Urothelium cell line (cell line): ENCODE measurements around the gene NACC2.
"Not testable (repeated sequence)": the region's sequence is repeated elsewhere in the genome, so short reads cannot be mapped to it uniquely, and the experiment has no call there.

Experiments
- DNase-seq: peaks from one replicate; pipeline ENCODE4 v3.0.0; 2011; ENCODE audit warnings: low spot score, mixed read lengths
- FAIRE-seq: peaks from 2 replicates; lab custom pipeline; 2011; peaks lifted over from hg19 to GRCh38; lab: Jason Lieb, UNC

The NACC2 gene

DNA sequence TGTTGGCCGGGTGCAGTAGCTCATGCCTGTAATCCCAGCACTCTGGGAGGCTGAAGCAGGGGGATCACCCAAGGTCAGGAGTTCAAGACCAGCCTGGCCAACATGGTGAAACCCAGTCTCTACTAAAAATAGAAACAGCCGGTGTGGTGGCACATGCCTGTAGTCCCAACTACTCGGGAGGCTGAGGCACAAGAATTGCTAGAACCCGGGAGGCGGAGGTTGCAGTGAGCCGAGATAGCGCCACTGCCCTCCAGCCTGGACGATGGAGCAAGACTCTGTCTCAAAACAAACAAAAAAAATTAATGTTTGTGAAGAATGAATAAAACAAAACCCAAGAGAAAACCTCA, 68.2 kb downstream of the NACC2 start:
- not testable (repeated sequence) for FAIRE-seq, DNase-seq

DNA sequence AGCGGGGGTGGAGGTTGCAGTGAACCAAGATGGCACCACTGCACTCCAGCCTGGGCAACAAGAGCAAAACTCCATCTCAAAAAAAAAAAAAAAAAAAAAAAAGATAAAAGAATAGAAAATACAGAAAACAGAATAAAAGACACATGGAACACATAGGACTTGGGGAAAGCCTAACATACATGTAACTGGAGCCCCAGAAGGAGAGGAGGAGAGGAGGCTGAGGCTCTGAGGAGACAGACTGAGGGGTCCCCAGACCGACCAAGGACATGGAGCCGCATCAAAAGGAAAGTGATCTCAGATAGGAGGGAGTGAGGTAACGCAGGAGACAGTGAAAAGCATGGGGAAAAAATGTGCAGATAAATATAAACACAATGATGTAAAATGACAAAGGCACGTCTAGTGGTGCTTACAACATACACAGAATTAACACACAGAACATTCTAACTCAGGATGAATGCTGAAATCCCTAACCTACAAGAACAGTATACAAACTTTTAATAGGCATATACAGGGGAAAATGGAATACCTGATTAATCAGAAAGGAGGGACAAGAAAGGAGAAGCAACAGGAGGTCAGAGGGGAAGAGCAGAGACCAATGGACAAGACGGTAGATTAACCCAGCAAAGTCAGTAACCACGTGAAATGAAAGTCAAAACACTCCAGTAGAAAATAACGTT, 68.7 kb downstream of the NACC2 start:
- DNase-seq: no peak
- FAIRE-seq: no peak

DNA sequence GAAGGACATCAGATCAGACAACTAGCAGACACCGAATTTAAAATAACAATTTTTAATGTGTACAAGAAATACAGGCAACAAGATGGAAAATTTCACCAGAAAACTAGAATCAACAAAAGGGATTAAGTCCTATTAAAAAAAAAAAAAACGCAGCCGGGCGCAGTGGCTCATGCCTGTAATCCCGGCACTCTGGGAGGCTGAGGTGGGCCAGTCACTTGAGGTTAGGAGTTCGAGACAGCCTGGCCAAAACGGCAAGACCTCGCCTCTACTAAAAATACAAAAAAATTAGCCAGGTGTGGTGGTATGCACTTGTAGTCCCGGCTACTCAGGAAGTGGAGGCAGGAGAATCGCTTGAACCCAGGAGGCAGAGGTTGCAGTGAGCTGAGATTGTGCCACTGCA, 69.6 kb downstream of the NACC2 start:
- DNase-seq: no peak
- no peak for FAIRE-seq

DNA sequence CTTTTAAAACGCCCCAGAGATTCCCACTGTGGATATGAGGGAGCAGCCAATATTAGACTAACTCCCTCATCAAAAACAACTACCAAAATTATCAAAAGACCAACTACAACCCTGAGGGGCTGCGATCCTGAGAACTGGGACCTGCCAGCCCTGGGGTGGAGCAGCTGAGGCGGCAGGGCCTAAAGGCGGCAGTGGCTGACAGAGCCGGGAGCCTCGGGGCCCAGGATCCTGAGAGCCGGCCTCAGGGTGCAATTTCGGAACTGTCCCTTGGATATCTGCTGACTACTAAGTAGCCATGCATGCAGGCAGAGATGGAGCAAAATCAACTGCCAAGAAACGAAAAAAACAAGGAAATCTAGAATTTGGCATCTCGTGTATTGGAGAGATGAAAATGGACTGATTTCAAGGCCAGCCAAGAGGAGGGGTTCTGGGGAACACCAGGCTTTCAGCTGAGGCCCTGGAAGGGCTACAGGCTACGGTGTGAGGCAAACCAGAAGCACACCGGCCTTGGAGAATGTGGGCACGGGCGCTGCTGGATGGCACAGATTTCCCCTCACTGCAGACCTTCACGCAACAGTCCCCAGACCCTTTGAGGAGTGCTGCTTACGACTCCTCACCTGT, 70.3 kb downstream of the NACC2 start:
- no peak for FAIRE-seq
- DNase-seq: no peak

DNA sequence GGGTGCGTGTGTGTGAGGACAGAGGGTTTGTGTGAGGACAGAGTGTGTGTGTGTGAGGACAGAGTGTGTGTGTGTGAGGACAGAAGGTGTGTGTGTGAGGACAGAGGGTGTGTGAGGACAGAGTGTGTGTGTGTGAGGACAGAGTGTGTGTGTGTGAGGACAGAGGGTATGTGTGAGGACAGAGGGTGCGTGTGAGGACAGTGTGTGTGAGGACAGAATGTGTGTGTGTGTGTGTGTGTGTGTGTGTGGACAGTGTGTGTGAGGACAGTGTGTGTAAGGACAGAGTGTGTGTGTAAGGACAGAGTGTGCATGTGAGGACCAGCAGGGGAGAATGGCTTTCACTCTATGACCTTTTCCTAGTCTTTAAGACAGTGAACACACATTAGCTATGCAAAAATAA, 70.8 kb downstream of the NACC2 start:
- FAIRE-seq: peak; percentile 78

DNA sequence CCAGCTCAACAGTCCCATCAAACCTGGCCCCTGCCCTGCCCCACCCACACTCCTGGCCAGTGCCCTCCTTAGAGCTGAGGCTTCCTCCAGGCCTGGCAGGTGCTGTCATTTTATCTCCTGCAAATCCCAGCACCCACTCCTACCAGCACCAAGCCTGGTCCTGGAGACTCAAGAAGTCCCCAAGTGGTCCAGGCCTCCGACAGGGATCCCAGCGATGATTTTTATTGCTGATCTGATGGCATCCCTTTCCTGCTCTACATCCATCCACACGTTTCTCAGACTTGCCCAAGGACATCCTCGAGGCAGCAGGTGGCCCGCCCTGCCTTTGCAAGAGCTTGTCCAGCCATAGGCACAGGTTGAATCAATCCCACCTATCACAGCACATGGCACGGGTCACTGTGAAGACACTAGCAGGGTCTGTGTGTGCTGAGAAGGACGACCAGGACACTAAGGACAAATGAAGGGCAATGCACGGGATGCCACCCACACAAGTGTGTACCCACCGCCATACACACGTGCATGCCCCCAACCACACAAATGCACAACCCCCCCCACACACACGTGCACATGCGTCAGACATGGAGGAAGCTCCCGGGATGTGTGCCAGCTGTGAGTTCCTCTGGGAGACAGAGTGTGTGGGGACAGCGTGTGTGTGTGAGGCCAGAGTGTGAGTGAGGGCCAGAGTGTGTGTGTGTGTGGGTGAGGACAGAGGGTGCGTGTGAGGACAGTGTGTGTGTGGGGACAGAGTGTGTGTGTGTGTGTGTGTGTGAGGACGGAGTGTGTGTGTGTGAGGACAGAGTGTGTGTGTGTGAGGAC, 71.5 kb downstream of the NACC2 start:
- FAIRE-seq: no peak

More for the DNA sequence above, 70.8 kb downstream of the NACC2 start:
- no peak for DNase-seq

DNA sequence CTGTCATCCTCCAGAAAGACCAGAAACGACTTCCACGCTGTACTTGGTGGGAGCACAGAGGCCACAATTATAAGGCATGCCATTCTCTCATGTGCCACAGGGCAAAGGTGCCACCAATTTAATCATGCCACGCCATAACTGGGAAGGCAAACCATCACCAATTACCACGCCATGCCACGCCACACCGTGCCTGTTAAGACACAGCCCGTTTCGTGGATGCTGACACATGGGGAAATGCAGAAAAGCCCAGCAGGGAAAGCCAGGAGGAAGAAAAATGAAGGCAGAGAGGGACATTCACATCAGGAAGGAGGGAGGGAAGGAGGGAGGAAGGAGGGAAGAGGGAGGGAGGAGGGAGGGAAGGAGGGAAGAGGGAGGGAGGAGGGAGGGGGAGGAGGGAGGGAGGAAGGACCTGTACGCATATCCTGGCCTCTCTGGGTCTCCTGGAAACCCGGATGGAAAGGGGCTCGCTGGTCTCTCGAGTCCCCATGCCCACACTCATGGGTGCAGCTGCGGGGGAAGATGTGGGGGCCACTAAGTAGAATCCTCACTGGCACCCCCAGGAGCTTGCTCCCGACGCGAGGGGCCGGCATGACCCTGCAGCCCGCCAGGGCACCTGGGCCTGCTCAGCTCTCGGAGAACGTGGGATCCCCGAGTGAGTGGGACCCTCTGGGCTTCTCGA, 72.2 kb downstream of the NACC2 start:
- FAIRE-seq: no peak
- DNase-seq: no peak

More for the DNA sequence above, 71.5 kb downstream of the NACC2 start:
- DNase-seq: no peak

DNA sequence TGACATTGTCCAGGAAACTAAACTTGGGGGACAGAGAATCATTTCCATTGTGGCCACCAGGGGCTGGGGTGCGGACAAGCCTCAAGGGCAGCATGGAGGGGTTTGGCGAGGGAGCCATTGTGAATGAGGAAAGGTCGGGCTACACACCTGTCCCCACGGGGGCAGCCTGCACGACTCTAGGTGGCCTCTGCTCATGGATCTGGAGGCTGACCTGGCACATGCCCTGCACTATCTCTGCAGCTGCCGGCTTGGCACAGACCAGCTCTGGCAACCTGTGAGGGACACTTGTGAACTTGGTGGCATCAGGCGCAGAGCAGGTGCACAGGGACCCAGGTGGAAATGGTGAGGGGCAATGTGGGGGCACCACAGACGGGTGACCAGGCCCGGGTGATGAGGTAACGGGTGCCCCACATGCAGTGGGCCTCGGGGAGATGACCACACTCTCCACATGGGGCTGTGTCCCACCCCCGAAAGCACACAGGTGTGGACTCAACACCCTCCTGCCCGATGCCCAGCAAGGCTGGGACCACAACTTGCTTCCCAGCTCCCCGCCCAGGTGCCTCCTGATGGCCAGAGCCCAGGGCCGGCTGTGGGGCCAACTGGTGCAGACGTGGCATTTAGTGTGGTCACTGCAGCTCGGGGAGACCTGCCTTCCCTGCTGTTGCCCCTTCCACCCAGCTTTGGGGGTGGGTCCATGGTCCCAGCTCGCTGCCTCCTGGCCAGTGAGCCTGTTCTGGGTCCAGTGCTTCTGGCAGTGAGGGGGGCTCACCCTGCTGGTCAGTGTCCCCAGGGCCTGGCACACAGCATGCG, 73.0 kb downstream of the NACC2 start:
- DNase-seq (no peak), FAIRE-seq (no peak)

DNA sequence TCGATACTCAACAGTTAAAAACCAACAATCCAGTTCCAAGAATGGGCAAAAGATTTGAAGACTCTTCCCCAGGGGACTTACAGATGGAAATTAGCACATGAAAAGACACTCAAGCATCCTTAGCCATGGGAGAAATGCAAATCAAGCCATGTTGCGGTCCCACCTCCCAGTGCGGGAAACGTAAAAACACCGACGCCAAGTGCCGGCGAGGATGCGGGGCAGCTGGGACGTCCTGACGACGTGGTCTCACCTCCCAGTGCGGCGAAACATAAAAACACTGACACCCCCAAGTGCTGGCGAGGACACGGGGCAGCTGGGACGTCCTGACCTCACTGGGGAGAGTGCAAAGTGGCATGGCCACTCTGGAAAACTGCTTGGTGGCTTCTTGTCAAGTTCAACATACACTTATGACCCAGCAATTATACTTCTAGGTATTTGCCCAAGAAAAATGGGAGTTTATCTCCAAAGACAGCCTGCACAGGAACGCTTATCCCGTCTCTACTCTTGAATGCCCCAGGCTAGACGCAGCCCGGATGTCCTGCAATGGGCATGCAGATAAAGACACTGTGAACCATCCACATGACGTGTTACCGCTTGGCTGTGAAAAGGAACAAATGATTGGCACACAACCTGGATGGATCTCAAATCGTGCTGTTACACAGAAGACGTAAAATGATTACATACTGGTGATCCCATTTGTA, 73.8 kb downstream of the NACC2 start:
- no peak for DNase-seq
- no peak for FAIRE-seq

DNA sequence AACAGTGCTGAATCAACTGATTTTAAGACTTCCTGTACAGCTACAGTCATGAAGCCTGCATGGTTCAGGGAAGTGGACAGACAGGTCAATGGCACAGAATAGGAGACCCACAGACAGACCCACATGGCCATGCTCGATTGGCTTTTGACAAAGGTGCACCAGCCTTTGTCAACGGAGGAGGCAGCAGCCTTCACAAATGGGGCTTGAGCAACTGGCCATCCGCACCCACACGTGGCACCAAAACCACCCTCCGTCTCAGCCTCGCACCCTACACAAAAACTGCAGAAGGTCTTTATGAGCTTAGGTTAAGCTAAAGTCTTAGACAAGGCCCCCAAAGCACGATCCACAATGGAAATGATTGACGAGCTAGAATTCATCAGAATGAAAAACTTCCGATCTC, 74.4 kb downstream of the NACC2 start:
- DNase-seq (no peak), FAIRE-seq (no peak)

DNA sequence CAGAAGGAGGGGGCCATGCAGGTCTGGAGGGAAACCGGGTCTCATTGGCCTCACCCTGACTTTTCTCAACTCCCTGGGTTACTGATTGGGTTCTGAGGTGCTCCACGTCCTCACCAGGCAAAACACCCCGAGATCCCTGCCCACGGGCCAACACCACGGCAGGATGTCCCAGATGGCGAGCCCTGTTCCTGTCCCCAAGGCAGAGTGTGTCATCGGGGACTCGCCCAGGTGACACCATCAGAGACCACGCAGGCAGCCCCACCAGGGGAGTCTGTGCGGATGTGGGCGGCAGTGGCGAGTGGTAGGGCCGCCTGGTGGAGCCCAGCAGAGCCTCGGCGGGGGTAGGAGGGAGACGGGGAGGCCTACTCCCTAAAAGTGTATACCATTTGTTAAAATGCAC, 74.9 kb downstream of the NACC2 start:
- DNase-seq (no peak), FAIRE-seq (no peak)

DNA sequence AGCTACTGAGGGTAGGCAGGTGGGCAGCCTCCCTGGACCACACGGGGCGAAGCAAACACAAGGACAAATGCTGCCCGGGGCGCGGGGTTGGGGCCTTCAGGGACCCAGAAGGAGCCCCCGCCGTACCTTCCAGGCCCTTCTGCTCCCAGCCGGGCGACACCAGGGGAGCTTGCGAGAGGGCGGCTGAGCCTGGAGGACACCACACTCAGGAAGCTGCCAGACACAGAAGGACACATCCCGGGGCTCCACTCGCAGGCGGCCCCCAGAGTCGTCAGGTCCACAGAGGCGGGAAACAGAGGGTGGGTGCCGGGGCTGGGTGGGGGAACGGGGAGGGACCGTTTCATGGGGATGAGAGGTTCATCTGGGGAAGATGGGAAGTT, 75.4 kb downstream of the NACC2 start:
- DNase-seq: no peak
- FAIRE-seq: no peak

DNA sequence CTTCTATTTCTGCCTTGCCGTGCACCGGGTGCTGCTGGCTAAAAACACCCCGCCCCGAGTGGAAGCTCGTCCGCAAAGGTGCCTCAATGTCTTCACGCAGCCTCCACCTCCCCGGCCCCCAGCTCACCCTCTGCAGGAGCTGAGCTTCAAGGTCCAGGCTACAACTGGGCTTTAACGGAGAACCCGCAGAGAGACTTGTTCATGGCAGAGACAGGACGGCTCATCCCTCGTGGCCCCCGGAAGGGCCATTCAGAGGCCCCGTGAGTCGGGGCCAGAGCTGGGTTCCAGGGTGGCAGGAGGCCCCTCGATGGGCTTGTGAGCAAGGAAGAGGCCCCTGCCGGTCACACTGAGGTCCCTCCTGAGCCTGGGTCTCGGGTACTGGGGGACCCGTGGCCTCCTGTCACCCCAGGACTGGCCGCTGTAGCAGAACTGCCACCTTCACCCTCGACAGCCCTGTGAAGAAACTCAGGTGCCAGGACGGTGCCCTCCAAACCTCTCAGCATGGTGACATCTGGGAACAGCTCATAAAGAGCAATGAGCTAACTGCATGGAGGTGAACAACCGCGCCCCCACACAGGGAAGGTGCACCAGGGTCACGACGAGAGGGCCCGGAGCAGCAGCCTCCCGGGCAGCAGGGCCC, 75.9 kb downstream of the NACC2 start:
- FAIRE-seq (no peak), DNase-seq (no peak)

DNA sequence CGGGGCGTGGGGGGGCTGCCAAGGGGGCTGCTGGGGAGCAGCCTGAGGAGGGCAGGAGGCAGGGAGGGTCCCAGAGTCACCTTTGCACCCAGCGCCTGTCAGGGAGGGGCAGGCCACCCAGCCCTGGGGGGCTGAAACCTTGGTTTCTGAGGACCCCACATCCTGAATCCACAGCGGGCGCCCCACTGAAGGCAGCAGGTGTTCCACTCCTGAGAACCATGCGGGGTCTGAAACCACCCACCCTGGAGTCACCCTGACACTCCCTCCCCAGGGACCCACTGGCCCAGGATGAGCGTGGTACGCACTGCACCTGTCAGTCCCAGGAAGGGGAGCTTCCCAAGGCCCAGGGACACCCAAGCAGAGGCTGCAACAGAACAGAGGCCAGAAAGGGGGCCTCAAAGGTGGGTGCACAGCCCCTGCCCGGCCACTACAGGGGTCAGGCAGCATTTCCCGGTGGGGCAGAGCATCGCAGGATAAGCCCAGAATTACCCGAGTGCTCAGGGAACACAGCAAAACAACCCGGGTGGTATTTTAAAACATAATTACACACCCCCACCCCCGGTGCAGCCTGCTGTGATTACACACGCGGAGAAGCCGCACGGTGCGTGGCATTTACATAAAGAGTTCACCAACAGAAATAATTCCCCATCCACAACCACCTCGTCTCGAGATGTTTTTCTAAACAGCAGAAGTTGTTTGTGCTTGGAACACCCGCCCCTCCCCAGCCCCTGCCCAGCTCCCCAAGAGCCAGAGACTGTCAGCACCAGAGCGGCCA, 76.6 kb downstream of the NACC2 start:
- no peak for FAIRE-seq
- no peak for DNase-seq

DNA sequence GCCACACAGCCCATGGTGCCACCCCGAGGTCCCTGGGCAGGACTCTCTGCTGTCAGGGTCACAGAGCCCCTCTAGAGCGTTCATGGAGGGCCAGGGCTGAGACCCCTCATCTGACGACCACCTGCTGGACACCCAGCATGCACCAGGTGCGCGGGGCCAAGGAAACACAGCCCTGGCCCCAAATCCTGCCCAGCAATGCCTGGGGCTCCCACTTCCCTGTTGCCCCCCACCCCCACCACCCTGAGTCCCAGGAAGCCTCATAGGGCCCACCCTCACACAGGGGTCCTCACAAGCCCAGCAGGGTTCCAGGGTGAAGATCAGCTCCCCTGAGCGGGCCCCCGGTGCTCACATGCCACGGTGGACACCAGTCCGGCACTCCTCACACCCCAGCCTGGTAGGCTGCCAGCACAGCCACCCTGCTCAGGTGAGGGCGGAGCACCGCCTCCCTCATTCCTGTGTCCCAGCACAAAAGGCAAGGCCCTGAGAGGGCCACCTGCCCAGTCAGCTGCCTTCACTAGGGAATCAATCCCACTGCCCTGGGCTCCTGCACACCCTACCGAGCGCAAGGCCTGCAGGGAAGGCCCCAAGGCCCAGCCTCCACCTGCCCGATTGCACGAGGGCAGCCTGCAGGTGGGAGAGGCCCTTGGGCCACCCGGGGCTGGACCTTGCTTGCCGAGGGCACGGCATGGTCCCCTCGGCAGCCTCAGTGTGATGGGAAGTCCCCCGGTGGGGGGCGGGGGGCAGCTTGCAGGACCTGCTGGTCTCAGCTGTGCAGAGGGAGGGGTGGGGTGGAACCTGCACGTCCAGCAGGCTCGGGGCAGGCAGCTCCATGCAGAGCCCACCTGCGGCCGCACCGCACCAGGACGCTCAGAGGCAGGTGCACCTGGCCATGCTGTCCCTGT, 77.5 kb downstream of the NACC2 start:
- no peak for FAIRE-seq
- no peak for DNase-seq

DNA sequence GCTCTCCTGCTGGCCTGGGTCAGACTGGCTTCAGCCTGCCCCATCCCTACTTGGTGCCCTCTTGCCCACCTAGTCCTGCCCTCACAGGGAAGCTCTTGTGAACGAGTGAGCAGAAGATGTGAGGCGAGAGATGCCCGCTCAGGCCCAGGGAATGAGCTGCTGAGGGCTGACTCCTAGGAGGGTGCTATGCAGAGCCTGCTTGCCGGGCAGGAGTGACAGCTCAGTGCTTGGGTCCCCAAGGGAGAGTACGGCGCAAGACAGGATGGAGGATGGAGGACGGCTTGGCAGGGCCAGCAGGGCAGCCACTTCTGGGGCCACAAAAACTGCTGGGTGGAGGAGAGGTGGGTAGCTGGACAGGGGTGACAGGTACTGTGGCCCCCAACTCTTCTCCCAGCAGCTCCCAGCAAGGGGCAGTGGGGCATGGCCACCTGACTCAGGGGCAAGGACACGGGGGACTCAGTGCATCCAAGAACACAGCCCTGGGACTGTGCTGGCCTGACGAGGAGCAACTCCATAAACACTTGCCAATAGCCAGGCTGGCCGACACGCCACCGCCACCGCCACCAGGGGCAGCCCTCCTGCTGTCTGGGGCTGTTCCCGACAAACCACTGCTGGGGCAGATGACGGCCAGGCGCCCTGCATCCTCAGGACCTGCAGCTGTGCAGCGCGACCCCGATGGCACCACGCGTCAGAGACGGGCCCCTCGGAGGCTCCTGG, 78.4 kb downstream of the NACC2 start:
- no peak for DNase-seq
- no peak for FAIRE-seq
